B cell (primary cell): Measurements from ENCODE around the gene SLC25A34. TPM values are rescaled to one million over a fixed set of nuclear protein-coding genes. Genes with fewer than 3 reads are reported as not detected.

Experiments
- ATAC-seq: fragments of 200-7000 bp; cut with Tn5 transposase; one replicate; pipeline ENCODE4 v1.10.0; 2021; ENCODE audit warnings: low read depth, mild to moderate bottlenecking, moderate number of reproducible peaks, moderate library complexity
- CTCF ChIA-PET: fragments of 350-600 bp; sonication (Branson Sonifier 250); formaldehyde crosslinking; loops from one replicate; lab custom pipeline; 2021; ENCODE audit warnings: antibody characterized with exemption, inconsistent platforms; lab: Charles Lee
- POLR2A ChIA-PET: fragments of 350-600 bp; sonication (Branson Sonifier 250); formaldehyde crosslinking; loops from one replicate; lab custom pipeline; 2021; ENCODE audit warnings: antibody characterized with exemption; lab: Charles Lee
- DNase-seq: peaks from one replicate; pipeline ENCODE4 v3.0.0; 2013
- H2AFZ ChIP-seq: 2 replicates; pipeline ENCODE4 v1.6.1; 2012; ENCODE audit warnings: mild to moderate bottlenecking, low read depth, low read length; ENCODE audit not compliant: insufficient read depth, poor library complexity, severe bottlenecking
- H3K27ac ChIP-seq, 2 donors: 1 replicate in 1 of 2; 2 replicates in 1 of 2; pipeline ENCODE4 v1.5.1; 2012 to 2013; ENCODE audit warnings: low read length in 2 of 2, mild to moderate bottlenecking in 2 of 2, moderate library complexity in 1 of 2
- H3K27me3 ChIP-seq, 4 experiments: fragments of 200-600 bp in 1 of 4; sonication (generic) in 1 of 4; replicated peaks in 1 of 4; 1 replicate in 2 of 4; 2 replicates in 2 of 4; pipeline versions ENCODE4 v1.6.1 to v1.7.0; 2013 to 2016; ENCODE audit warnings: low read length in 3 of 4, mild to moderate bottlenecking in 2 of 4, mixed read lengths in 1 of 4, moderate library complexity in 1 of 4; ENCODE audit not compliant: insufficient read depth in 4 of 4, control insufficient read depth in 3 of 4; ENCODE audit errors: control extremely low read depth in 1 of 4
- H3K36me3 ChIP-seq, 2 experiments: replicated peaks in 1 of 2; 1 replicate in 1 of 2; 2 replicates in 1 of 2; pipeline versions ENCODE4 v1.6.1 to v1.7.1; 2013; ENCODE audit warnings: low read length in 1 of 2; ENCODE audit not compliant: insufficient read depth in 2 of 2, control insufficient read depth in 1 of 2; ENCODE audit errors: control extremely low read depth in 1 of 2, extremely low read depth in 1 of 2
- H3K4me1 ChIP-seq, 2 donors: fragments of 200-600 bp in 1 of 2; sonication (generic) in 1 of 2; 1 replicate in 1 of 2; 2 replicates in 1 of 2; pipeline versions ENCODE4 v1.5.1 to v1.6.1; 2013 to 2017; ENCODE audit warnings: low read length in 2 of 2; ENCODE audit not compliant: control insufficient read depth in 2 of 2, insufficient read depth in 2 of 2
- H3K4me2 ChIP-seq: replicated peaks from 2 replicates; pipeline ENCODE3; 2012; ENCODE audit warnings: mild to moderate bottlenecking, low read depth, low read length; ENCODE audit not compliant: poor library complexity, severe bottlenecking
- H3K4me3 ChIP-seq, 5 experiments: fragments of 200-600 bp in 1 of 5; sonication (generic) in 1 of 5; 1 replicate in 3 of 5; 2 replicates in 2 of 5; pipeline versions ENCODE4 v1.5.1 to v1.7.0; 2011 to 2016; ENCODE audit warnings: low read length in 4 of 5, mild to moderate bottlenecking in 4 of 5, low read depth in 2 of 5, control low read depth in 1 of 5, moderate library complexity in 1 of 5; ENCODE audit not compliant: insufficient read depth in 1 of 5; ENCODE audit errors: control extremely low read depth in 1 of 5, extremely low read depth in 1 of 5
- H3K79me2 ChIP-seq: fragments of 200-600 bp; sonication (generic); one replicate; pipeline ENCODE4 v1.6.0; 2016; ENCODE audit warnings: low read length; ENCODE audit not compliant: control insufficient read depth, insufficient read depth
- H3K9ac ChIP-seq: fragments of 200-600 bp; sonication (generic); 2 replicates; pipeline ENCODE4 v1.6.1; 2017; ENCODE audit warnings: mild to moderate bottlenecking, low read length, moderate library complexity
- H3K9me3 ChIP-seq, 3 donors: one replicate each; pipeline versions ENCODE4 v1.6.1 to v1.7.1; 2013; ENCODE audit warnings: low read length in 2 of 3; ENCODE audit not compliant: control insufficient read depth in 2 of 3, insufficient read depth in 1 of 3; ENCODE audit errors: control extremely low read depth in 1 of 3
- H4K20me1 ChIP-seq: 2 replicates; pipeline ENCODE4 v1.6.0; 2012; ENCODE audit warnings: mild to moderate bottlenecking, low read length; ENCODE audit not compliant: insufficient read depth, control insufficient read depth, poor library complexity, severe bottlenecking
- H3K27ac Mint-ChIP-seq: one replicate; pipeline ENCODE4 v1.8.0; 2021; ENCODE audit warnings: mixed read lengths
- H3K27me3 Mint-ChIP-seq: one replicate; pipeline ENCODE4 v1.8.0; 2021; ENCODE audit warnings: mixed read lengths
- H3K4me1 Mint-ChIP-seq: one replicate; pipeline ENCODE4 v1.8.0; 2021; ENCODE audit warnings: mixed read lengths
- H3K4me3 Mint-ChIP-seq: one replicate; pipeline ENCODE4 v1.8.0; 2021; ENCODE audit warnings: mixed read lengths
- H3K9me3 Mint-ChIP-seq: one replicate; pipeline ENCODE4 v1.8.0; 2022; ENCODE audit warnings: mixed read lengths; ENCODE audit not compliant: insufficient read depth
- CTCF ChIP-seq: fragments of 200-600 bp; IDR thresholded peaks from one replicate; pipeline ENCODE4 v1.8.0; 2022; ENCODE audit warnings: antibody characterized with exemption, mild to moderate bottlenecking
- EZH2 ChIP-seq: IDR thresholded peaks from 2 replicates; pipeline ENCODE4 v1.6.1; 2012; ENCODE audit warnings: borderline replicate concordance, low read depth, mild to moderate bottlenecking, moderate library complexity, low read length; ENCODE audit not compliant: insufficient read depth, poor library complexity, severe bottlenecking
- WGBS: methylation state at CpG from one replicate; pipeline ENCODE4 v1.1.5; 2013; ENCODE audit warnings: missing lambda C conversion rate; ENCODE audit not compliant: insufficient coverage; 5-methylcytosine and 5-hydroxymethylcytosine counted together
- intact Hi-C: fragments of 100-400 bp; cut with micrococcal nuclease; formaldehyde crosslinking; loops from one replicate; pipeline ENCODE4 v1.10.0; 2022
- polyA plus RNA-seq: library from polyadenylated mRNA; depleted of rRNA; stranded (reverse); fragments of >200 nt; gene quantifications from 2 replicates; pipeline ENCODE4 v1.2.3, GENCODE V29; 2012
- total RNA-seq, 2 donors: library from RNA; stranded (reverse); fragments of 120-200 nt in 1 of 2; gene quantifications; 1 replicate in 1 of 2; 2 replicates in 1 of 2; pipeline versions ENCODE4 v1.2.3 to v1.2.4, GENCODE V29; 2013 to 2022

The SLC25A34 gene
- total and polyA plus RNA-seq, 2 donors (not counting 1 experiment from before 2014, with no cell fraction given) = 4.6 to 5.4 TPM

- H3K4me3 Mint-ChIP-seq = no peak overlapping the region
- no peaks in the 10 kb centered on the region for H3K9me3 ChIP-seq
- DNase-seq (no peak), ATAC-seq (no peak)
- 93% methylated on average over 3 of the region's 4 CpGs for WGBS
- ChIA-PET CTCF (interaction anchor here (0.7 kb wide), 1 partner anchor 27 kb away, joined by 3 read pairs; no protein-coding TSS in a partner anchor), POLR2A (no interaction called here)
- H3K79me2 ChIP-seq = peaks cover 52% of the 10 kb centered on the region
- no peaks in the 10 kb centered on the region for H3K9me3 Mint-ChIP-seq
- no peak for TF ChIP-seq CTCF
- no peak overlapping the region for H2AFZ ChIP-seq
- H3K27me3 Mint-ChIP-seq = no peaks in the 10 kb centered on the region
- no peaks in the 10 kb centered on the region for H3K27me3 ChIP-seq
- H3K4me1 ChIP-seq = no peaks in the 10 kb centered on the region
- H3K4me3 ChIP-seq = no peak overlapping the region
- H3K9ac ChIP-seq = no peak overlapping the region
- peaks cover 55% of the 10 kb centered on the region for H4K20me1 ChIP-seq
- no peak overlapping the region for H3K27ac Mint-ChIP-seq
- no peak overlapping the region for H3K4me2 ChIP-seq
- peaks cover 0 to 44% of the 10 kb centered on the region in 2 experiments for H3K36me3 ChIP-seq
- intact Hi-C loops = no loop called here
- H3K4me1 Mint-ChIP-seq = peaks cover 9% of the 10 kb centered on the region
- H3K27ac ChIP-seq = no peak overlapping the region
Measured at GRCh38 chr1:15714406-15715136, 21.5 kb upstream of the SLC25A34 start.

GRCh38 chr1:15717418-15718125, 18.5 kb upstream of the SLC25A34 start:
- H3K4me3 Mint-ChIP-seq = no peak overlapping the region
- Histone ChIP-seq H3K79me2 (peaks cover 22% of the 10 kb centered on the region), H3K9me3 (no peaks in the 10 kb centered on the region), H3K4me2 (no peak overlapping the region), H3K9ac (no peak overlapping the region), H4K20me1 (peaks cover 50% of the 10 kb centered on the region), H3K4me3 (no peak overlapping the region), H3K4me1 (no peaks in the 10 kb centered on the region), H3K27me3 (no peaks in the 10 kb centered on the region), H2AFZ (no peak overlapping the region), H3K27ac (no peak overlapping the region), H3K36me3 (peaks cover 0 to 63% of the 10 kb centered on the region in 2 experiments)
- ATAC-seq (no peak), DNase-seq (no peak)
- ChIA-PET CTCF (no interaction called here), POLR2A (no interaction called here)
- no peaks in the 10 kb centered on the region for H3K27me3 Mint-ChIP-seq
- peaks cover 3% of the 10 kb centered on the region for H3K4me1 Mint-ChIP-seq
- TF ChIP-seq CTCF (no peak), EZH2 (no peak)
- 96% methylated on average over 11 of the region's 11 CpGs for WGBS
- intact Hi-C loops = no loop called here
- H3K9me3 Mint-ChIP-seq = no peaks in the 10 kb centered on the region
- H3K27ac Mint-ChIP-seq = no peak overlapping the region
